ACC112 (cell line): Measurements from ENCODE around the gene DNAH14.
"Not testable (repeated sequence)": the region's sequence is repeated elsewhere in the genome, so short reads cannot be mapped to it uniquely, and the experiment has no call there.

Experiments
- H2AFZ ChIP-seq: fragments of 200-600 bp; sonication (generic); one replicate; pipeline ENCODE4 v1.6.0; 2017; ENCODE audit warnings: antibody characterized with exemption, low read length; ENCODE audit not compliant: unreplicated experiment
- H3K27ac ChIP-seq: fragments of 200-600 bp; sonication (generic); 2 replicates; pipeline ENCODE4 v1.5.1; 2014; ENCODE audit warnings: low read depth, mild to moderate bottlenecking, antibody characterized with exemption, low read length, moderate library complexity
- H3K27me3 ChIP-seq: fragments of 200-600 bp; sonication (generic); 2 replicates; pipeline ENCODE4 v1.6.1; 2014; ENCODE audit warnings: mild to moderate bottlenecking, antibody characterized with exemption, low read length, moderate library complexity, mixed read lengths; ENCODE audit not compliant: insufficient read depth
- H3K36me3 ChIP-seq: fragments of 200-600 bp; sonication (generic); 2 replicates; pipeline ENCODE4 v1.6.1; 2016; ENCODE audit warnings: mild to moderate bottlenecking, antibody characterized with exemption, low read length, moderate library complexity, mixed read lengths; ENCODE audit not compliant: insufficient read depth
- H3K4me1 ChIP-seq: fragments of 200-600 bp; sonication (generic); one replicate; pipeline ENCODE4 v1.6.1; 2016; ENCODE audit warnings: low read length, mixed read lengths; ENCODE audit not compliant: insufficient read depth, unreplicated experiment, control insufficient read depth
- H3K4me3 ChIP-seq: fragments of 200-600 bp; sonication (generic); 2 replicates; pipeline ENCODE4 v1.5.1; 2014; ENCODE audit warnings: mild to moderate bottlenecking, low read depth, low read length
- H3K79me2 ChIP-seq: fragments of 200-600 bp; sonication (generic); one replicate; pipeline ENCODE4 v1.6.0; 2016; ENCODE audit warnings: low read length; ENCODE audit not compliant: control insufficient read depth, unreplicated experiment, insufficient read depth

The DNAH14 gene

DNA sequence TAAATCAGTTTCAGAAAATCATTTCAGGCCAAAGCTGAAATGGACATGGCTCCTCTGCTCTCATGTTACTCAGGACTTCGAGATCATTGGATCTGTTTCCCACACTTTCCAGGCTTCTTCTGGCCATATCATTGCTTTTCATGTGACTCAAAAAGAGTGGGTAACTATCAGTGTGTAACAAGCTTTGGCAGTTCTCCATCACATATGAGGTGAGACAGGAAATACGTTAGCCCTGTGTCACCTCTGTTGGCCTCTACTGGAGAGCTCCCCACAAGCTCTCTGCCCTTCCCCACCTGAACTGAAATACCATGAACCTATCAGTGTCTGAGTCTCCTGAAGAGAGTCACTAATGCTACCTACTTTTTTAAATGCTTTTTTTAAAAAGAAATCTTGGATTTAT lies 370.1 kb downstream of the DNAH14 start:
- Histone ChIP-seq H3K79me2 (no peaks in the 10 kb centered on the region), H2AFZ (no peak overlapping the region), H3K36me3 (no peaks in the 10 kb centered on the region), H3K27ac (no peak overlapping the region), H3K27me3 (no peaks in the 10 kb centered on the region), H3K4me3 (no peak overlapping the region), H3K4me1 (peaks cover 6% of the 10 kb centered on the region)

DNA sequence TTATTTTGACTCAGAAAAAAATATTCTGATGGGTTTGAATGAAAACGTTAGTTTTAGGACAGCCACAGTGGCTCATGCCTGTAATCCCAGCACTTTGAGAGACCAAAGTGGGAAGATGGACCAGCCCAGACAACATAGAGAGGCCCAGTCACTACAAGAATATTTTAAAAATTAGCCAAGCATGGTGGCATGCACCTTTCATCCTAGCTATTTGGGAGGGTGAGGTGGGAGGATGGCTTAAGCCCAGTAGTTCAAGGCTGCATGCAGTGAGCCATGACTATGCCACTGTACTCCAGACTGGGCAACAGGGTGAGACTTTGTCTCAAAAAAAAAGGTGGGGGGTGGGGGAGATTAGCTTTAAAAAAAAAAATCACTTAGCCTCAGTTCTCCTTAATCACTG lies 370.9 kb downstream of the DNAH14 start:
- Histone ChIP-seq H3K4me3 (no peak overlapping the region), H3K27ac (no peak overlapping the region), H3K4me1 (peaks cover 6% of the 10 kb centered on the region), H3K79me2 (no peaks in the 10 kb centered on the region), H3K27me3 (no peaks in the 10 kb centered on the region), H3K36me3 (no peaks in the 10 kb centered on the region), H2AFZ (no peak overlapping the region)

DNA sequence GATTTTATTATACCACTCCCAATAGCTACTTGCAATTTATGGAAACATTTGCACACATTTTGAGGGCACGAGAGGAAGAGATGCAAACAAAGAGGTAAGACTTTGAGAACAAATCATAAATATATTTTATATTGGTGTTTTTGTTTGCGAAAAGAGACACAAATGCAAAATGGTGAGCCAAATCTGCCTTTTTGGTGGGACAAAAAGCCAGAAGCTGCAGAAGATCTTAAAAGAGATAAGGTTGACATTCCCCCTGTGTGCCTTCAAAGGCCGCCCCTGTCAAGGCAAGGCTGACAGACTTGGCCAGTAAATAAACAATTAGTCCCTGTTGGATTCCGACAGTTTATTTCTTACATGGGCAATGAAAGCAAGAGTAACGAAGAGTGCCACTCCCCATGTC lies 375.5 kb downstream of the DNAH14 start:
- Histone ChIP-seq H3K4me3 (no peak overlapping the region), H3K4me1 (no peaks in the 10 kb centered on the region), H3K79me2 (no peaks in the 10 kb centered on the region), H3K27me3 (no peaks in the 10 kb centered on the region), H3K36me3 (no peaks in the 10 kb centered on the region), H2AFZ (no peak overlapping the region), H3K27ac (no peak overlapping the region)

DNA sequence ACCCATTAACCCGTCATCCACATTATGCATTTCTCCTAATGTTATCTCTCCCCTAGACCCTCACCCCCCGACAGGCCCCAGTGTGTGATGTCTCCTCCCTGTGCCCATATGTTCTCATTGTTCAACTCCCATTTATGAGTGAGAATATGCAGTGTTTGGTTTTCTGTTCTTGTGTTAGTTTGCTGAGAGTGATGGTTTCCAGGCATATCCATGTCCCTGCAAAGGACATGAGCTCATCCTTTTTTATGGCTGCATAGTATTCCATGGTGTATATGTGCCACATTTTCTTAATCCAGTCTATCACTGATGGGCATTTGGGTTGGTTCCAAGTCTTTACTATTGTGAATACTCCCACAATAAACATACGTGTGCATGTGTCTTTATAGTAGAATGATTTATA lies 381.1 kb downstream of the DNAH14 start:
- H3K27ac ChIP-seq, H3K79me2 ChIP-seq: not testable (repeated sequence)

DNA sequence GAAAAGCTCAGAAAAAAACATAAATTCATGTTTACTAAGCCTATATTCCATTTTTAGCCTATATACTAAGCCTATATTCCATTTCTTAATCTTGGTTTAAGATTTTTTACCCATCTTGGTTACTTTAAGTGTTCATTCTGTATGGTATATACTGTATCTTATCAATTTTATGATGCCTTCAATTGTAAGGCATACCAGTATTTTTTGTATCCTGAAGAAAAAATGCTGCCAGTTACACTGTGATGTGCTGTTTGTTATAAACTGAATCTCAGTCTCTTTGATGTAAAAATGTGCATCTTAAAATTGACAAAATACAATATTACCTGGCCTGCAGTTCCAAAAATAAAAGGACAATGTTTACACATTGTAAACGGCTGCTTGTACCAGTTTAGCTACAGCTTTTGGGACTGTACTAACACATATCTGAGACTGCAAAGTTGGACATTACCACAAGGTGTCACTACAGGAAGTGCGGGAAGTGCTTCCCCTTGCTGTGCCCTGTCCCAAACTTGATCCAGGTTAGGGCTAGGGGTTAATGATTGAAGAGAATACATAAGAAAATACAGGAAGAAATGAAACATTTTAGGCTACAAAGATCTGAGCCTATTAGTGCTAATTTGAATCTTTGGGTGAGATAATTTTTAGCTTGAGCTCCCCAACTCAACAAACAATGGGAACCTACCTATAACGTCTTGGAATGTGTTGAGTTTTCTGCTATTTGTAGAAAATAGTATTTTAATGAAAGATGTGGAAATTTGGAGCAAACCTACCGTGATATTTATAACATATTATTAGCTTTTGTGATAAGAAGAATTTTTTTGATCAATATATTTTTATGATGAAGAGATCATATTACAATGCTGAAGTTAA lies 389.5 kb downstream of the DNAH14 start:
- peak overlapping the region; percentile 48 for H2AFZ ChIP-seq
- no peak overlapping the region for H3K4me3 ChIP-seq

More for the DNA sequence above, 381.1 kb downstream of the DNAH14 start:
- H3K4me1 ChIP-seq, H3K4me3 ChIP-seq, H3K27me3 ChIP-seq, H3K36me3 ChIP-seq, H2AFZ ChIP-seq: not testable (repeated sequence)

DNA sequence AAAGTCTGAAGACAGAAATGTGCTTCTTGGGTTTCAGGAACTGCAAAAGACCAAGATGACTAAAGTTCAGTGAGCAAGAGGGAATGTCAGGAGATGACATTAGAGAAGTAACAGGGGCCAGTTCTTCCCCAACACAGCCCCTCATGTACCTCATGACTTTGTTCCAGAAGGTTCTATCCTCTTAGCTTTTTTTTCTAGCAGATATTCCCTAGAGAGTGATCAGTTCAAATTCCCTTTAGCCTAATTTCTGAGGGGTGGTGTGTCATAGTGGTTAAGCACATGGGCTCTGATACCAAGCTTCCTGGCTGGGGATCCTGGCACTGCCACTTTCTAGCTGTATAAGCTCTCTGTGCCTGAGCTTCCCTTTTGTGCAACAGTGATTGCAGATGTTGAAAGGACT lies 390.4 kb downstream of the DNAH14 start:
- Histone ChIP-seq H3K4me1 (peaks cover 11% of the 10 kb centered on the region), H3K79me2 (no peaks in the 10 kb centered on the region), H3K4me3 (no peak overlapping the region), H3K27me3 (0 out of 2 replicates have a peak, but pooled peaks cover 4% of the 10 kb centered on the region), H3K36me3 (no peaks in the 10 kb centered on the region), H3K27ac (no peak overlapping the region), H2AFZ (no peak overlapping the region)

More for the DNA sequence above, 389.5 kb downstream of the DNAH14 start:
- 0 out of 2 replicates have a peak, but pooled peaks cover 4% of the 10 kb centered on the region for H3K27me3 ChIP-seq
- H3K79me2 ChIP-seq = no peaks in the 10 kb centered on the region
- H3K4me1 ChIP-seq = peaks cover 11% of the 10 kb centered on the region
- no peaks in the 10 kb centered on the region for H3K36me3 ChIP-seq
- H3K27ac ChIP-seq = no peak overlapping the region

DNA sequence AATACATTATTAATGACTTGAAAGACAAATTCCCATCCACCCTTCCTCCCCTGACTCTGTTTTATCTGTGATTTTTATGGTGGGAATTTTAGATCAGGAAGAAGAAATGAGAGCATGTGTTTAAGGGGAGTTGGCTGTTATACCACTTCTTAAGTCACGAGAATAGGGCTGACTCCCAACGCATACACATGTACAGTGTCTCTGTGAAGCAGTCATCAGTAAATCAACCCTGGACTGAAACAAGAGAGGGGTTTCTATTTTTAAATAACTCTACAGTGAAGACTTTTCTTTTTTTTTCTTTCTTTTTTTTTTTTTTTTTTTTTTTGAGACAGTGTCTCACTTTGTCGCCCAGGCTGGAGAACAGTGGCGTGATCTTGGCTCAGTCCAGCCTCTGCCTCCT lies 392.3 kb downstream of the DNAH14 start:
- no peaks in the 10 kb centered on the region for H3K27me3 ChIP-seq
- H3K36me3 ChIP-seq = no peaks in the 10 kb centered on the region
- no peak overlapping the region for H3K27ac ChIP-seq
- no peaks in the 10 kb centered on the region for H3K79me2 ChIP-seq
- H2AFZ ChIP-seq = no peak overlapping the region
- peaks cover 11% of the 10 kb centered on the region for H3K4me1 ChIP-seq
- H3K4me3 ChIP-seq = no peak overlapping the region

DNA sequence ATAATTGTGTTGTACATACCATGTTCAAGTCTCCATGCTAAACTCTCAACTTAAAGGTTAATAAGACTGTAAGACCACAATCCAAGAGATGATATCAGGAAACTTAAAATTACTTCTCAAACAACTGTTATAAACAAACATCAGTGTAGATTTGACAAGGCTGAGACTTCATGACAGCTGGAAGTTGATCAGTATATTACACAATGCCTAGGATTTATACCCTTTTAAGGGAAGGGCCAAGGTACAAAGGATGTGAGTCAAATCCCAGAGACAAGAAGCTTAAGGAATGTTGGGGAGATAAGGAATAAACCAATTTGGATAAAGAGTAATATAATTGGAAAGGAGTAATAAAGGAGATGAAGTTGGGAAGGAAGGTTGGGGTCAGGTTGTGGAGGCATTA lies 399.6 kb downstream of the DNAH14 start:
- no peaks in the 10 kb centered on the region for H3K27me3 ChIP-seq
- H2AFZ ChIP-seq = no peak overlapping the region
- no peak overlapping the region for H3K4me3 ChIP-seq
- no peaks in the 10 kb centered on the region for H3K36me3 ChIP-seq
- peaks cover 7% of the 10 kb centered on the region for H3K4me1 ChIP-seq
- H3K27ac ChIP-seq = no peak overlapping the region
- H3K79me2 ChIP-seq = no peaks in the 10 kb centered on the region

DNA sequence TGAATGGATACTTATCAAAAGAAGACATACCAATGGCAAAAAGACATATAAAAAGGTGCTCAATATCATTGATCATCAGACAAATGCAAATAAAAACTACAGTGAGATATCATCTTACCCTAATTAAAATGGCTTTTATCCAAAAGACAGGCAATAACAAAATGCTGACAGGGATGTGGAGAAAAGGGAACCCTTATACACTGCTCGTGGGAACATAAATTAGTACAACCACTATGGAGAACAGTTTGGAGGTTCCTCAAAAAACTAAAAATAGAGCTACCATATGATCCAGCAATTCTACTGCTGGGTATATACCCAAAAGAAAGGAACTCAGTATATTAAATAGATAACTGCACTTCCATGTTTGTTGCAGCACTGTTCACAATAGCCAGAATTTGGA lies 400.5 kb downstream of the DNAH14 start:
- not testable (repeated sequence) for H3K27me3 ChIP-seq, H3K36me3 ChIP-seq, H3K79me2 ChIP-seq, H2AFZ ChIP-seq, H3K4me3 ChIP-seq, H3K27ac ChIP-seq, H3K4me1 ChIP-seq

DNA sequence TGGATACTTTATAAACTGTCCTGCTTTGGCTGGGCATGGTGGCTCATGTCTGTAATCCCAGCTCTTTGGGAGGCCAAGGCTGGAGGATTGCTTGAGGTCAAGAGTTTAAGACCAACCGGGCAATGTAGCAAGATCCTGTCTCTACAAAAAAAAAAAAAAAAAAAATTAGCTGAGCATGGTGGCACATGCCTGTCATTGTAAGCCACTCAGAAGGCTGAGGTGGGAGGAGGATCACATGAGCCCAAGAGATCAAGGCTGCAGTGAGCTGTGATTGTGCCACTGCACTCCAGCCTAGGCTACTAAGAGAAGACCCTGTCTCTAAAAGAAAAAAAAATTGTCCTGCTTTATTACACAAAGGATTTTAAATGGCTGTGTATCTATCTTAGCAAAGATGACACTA lies 403.2 kb downstream of the DNAH14 start:
- no peaks in the 10 kb centered on the region for H3K79me2 ChIP-seq
- H2AFZ ChIP-seq = no peak overlapping the region
- no peaks in the 10 kb centered on the region for H3K36me3 ChIP-seq
- H3K4me1 ChIP-seq = peaks cover 7% of the 10 kb centered on the region
- H3K4me3 ChIP-seq = no peak overlapping the region
- H3K27ac ChIP-seq = no peak overlapping the region
- no peaks in the 10 kb centered on the region for H3K27me3 ChIP-seq

DNA sequence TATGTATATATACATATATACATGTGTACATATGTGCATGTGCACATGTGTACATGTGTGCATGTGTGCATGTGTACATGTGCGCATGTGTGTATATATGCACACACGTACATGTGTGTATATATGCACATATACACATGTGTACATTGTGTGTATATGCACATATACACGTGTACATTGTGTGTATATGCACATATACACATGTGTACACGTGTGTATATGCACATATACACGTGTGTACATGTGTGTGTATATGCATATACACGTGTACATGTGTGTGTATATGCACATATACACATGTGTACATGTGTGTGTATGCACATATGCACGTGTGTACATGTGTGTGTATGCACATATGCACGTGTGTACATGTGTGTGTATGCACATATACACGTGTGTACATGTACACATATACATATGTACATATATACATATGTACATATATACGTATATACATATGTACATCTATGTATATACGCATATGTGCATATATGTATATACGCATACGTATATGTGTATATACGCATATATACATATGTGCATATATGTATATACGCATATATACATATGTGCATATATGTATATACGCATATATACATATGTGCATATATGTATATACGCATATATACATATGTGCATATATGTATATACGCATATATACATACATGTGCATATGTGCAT lies 405.8 kb downstream of the DNAH14 start:
- H2AFZ ChIP-seq, H3K36me3 ChIP-seq, H3K4me3 ChIP-seq, H3K27me3 ChIP-seq, H3K27ac ChIP-seq, H3K4me1 ChIP-seq, H3K79me2 ChIP-seq: not testable (repeated sequence)
